Stimulated activated CD4-positive, alpha-beta T cell treated with anti-CD3 and anti-CD28 coated beads, Interleukin-12 subunit alpha, Interleukin-12 subunit beta, amount 100 ng/mL, for 48 hours (primary cell): Measurements from ENCODE around the gene STEAP1B.

Source experiments
- DNase-seq, 3 donors: peaks; one replicate each; pipeline ENCODE4 v3.0.0-alpha.2; 2020; ENCODE audit warnings: low read depth in 2 of 3, low spot score in 1 of 3

Gene STEAP1B

DNA sequence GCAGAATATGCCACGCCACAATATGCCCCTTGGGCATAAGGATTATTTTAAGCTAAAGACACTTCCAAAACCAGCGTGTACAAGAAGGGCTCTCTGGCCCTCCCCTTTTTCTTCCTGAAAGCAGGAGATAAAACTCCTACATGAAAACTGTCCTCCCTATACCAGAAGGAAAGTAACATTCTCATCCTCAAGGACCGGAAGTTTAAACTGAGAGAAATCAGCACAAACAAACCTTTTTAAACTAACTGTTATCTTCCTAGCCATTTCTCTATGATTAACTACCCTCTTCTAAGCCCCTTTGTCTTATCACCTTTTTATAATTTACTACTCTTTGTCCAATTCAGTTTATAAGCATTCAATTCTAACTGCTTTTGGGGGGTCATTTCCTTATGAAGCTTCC is 126.6 kb downstream of the STEAP1B start:
- no peak for DNase-seq

GRCh38 chr7:22372863-22373262 is 127.1 kb downstream of the STEAP1B start:
- DNase-seq, result no peak

DNA sequence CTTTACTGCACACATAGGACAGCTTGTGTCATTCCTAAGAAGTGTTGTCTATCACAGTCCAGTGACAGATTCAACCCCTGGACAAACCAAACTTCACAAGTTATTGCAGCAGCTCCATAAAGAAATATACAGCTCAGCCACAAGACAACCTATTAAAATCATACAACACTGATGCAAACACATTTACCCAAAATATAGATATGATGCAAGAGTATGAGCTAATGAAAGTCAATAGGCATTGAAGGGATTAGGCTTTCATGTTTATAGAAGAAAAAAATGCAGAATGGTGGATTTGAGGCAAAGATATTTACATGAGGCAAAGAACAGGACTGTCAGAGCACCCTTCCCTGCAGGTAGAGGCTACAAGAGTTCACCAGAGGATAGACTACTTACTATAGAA is 128.1 kb downstream of the STEAP1B start:
- DNase-seq, result no peak
